ENCODE data around the gene TENM3.

GRCh38 chr4:182553653-182554052 lies 310.5 kb downstream of the TENM3 start:
- no peak for TF ChIP-seq CTCF (conservative IDR thresholded peaks at IDR 0.05; ENCODE audit: low read depth, low read length)
- TF ChIP-seq EZH2 (IDR thresholded peaks at IDR 0.05; ENCODE audit: low read length, unreplicated experiment): no peak
- no peak for TF ChIP-seq EZH2phosphoT487 (IDR thresholded peaks at IDR 0.05; ENCODE audit: borderline replicate concordance, low read length)
